HG03045 (cell line): ENCODE measurements around the gene HDAC4.

Source experiments
- ATAC-seq: cut with Tn5 transposase; IDR thresholded peaks from one replicate; pipeline ENCODE4 v1.9.1; 2021; ENCODE audit warnings: mild to moderate bottlenecking, moderate library complexity; ENCODE audit not compliant: unreplicated experiment

Gene HDAC4

DNA sequence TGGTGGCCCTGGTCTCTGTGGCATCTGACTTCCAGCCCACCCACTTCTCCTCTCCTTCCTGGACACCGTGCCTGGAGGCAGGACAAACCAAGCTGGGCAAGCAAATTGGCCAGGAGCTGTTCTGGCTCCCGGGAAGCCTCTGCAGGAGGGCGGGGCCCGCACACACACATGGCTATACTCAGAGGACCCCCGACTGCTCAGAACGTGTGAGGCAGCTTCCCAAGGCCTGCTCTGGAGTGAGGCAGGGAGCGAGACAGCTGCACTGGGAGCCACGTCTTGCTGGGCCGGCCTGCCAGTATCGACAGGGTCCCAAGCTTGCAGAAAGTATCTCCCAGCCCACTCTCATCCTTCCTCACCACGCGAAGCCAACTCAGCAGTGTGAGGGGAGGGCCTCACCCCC, 295.6 kb downstream of the HDAC4 start:
- no peak for ATAC-seq

DNA sequence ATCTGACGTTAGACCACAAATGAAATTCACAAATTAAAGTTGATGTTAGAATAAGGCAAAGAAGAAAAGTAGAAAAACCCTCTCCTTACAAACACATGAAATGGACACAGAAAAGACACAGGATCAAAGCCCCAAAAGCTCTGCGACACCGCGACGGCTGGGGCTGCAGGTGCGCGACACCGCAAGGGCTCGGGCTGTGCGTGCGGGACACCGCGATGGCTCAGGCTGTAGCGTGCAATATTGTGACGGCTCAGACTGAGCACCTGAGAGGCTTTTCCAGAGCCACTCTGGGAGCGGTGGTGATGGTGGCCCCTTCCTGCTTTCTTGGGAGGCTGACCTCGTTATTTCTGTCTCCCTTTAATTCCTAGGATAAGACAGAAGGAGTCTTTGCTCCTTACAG, 296.0 kb downstream of the HDAC4 start:
- ATAC-seq: no peak

DNA sequence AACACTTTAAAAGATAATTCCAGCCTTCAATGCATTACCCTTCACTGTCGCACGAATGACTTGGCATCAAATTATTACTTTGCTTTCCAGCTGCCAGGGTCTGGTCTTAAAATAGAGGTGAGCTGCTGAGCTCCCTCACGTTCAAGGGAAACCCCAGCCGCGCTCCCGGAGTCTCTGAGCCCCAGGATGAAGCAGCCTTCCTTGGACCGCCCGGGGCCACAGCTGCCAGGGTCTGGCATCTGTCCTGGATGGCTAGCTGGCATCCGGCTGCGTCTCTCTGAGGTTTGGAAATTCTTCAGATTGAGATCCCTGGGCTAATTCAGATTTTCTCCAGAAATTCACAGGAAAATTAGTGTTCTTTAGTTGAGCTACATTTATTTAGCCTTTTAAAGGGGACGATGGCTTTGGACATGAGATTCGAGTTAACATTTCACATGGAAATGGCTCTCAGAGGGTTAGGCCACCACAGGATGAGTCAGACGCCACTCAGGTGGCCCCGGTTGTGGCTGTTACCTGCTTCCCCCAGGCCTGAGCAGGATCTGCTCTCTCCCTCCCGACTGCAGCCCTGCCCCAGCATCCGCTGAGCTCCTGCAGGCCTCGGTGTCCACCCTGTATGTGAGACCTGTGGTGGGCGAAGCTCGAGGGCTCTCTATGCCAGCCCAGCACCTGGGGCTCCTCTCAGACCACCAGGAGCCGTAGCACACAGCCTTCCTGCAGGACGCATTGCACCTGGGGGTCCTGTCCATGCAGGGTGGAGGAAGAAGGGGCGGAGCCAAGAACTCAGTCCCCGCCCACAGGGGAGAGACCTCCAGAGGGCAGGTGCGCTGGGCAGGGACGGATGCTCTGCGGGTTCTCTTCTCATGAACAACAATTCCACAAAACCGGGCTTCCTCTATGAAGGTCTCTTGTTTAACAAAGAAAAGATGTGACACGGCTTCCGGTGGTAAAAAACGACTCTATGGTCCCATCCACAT, 297.4 kb downstream of the HDAC4 start:
- ATAC-seq: no peak

DNA sequence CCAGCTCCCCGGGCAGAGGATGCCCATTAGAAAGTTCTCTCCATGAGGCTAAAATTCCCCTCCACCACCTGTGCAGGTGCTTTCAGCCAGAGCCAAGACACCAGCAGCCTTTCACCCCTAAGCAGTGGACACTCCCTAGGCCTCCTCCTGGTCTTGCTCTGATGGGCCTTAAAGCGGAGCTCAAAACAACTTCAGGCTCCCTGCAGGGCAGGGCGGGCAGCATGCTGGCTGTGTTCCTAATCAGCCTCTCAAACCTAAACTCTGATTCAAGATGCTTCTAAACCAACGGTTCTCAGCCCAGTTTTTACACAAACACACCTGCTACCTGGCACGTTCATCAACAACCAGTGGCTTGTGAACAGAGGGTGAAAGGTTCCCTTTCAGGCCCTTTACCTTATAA, 298.6 kb downstream of the HDAC4 start:
- ATAC-seq: no peak

DNA sequence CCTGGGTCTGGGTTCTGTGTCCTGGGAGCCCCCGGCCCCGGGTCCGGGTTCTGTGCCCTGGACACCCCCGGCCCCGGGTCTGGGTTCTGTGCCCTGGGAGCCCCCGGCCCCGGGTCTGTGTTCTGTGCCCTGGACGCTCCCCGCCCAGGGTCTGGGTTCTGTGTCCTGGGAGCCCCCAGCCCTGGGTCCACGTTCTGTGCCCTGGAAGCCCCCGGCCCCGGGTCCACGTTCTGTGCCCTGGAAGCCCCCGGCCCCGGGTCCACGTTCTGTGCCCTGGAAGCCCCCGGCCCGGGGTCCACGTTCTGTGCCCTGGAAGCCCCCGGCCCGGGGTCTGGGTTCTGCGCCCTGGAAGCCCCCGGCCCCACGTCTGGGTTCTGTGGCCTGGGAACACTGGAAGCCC, 299.0 kb downstream of the HDAC4 start:
- no peak for ATAC-seq

DNA sequence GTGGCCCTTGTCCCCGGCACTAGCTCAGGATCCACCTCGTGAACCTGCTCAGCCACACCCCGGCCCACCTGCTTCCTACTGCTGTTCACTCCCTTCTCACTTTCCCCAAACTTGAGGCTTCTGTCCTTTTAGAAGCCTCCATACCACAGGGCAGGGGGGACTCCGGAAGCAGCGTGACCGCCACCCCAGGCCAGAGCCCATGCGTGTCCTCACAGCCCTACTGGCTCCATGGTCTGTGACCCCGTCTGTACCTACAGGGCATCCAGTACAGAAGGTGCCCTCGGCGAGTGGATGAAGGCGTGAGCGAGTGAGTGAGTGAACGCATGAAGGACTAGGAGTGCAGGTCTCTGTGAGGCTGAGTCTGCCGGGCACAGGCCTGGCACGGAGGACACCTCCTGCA, 299.7 kb downstream of the HDAC4 start:
- no peak for ATAC-seq

DNA sequence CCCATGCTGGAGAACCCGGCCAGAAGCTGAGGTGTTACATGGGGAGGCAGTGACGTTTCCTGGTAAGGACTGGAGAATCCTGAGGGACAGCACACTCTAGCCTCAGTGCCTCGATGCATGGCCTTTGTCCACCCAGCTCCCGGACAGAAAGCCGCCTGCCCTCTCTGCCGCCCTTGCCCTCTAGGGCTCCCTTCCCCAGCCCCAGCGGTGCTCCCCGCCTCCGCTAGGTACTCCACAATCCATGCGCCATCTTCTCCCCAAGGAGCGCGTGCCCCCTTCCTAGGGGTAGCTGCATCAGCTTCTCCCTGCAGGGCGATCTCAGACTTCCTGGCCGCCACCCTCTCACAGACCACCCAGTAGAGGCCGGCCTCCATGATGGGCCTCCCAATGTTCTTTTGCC, 301.3 kb downstream of the HDAC4 start:
- ATAC-seq: no peak

DNA sequence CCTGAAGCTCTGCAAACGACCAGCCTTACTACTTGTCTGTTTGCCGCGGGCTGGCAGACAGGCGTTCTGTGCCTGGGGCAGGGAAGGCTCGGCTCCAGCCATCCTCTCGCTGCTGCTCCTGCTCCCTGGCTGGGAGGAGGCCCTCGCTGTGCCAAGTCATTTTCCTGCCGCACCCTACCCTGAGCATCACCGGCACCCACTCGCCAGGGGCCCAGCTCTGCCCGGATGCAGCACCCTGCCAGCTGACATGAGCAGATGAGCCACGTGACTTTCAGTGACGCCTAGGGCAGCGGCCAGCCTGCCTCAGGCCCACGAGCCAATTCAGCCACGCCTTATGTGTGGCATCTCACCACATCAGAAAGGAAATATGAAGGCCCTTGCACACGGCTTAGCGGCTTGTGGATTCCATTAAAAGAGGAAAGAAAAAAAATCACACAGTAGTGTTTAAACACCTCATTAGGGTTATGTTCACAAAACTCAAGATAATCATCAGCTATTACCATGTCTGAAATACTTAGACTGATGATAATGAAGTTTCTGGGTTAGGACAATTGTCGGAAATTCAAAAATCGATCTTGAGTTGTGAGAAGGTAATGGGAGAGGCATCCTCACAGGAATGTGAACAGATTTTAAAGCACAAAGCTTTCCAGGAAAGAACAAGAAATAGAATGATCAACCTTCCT, 302.4 kb downstream of the HDAC4 start:
- ATAC-seq: no peak

DNA sequence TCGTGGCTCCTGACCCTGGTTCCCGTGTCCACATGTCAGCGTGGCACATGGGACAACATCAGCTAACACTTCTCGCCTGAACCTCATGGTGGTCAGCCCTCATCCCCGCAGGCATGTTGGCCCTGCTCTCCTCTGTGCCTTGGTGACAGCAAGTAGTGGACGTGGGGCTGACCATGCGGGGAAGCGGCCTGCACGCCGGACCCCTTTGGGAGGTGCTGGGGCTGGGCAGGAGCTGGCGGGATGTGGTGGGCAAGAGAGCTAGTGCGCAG, 303.5 kb downstream of the HDAC4 start:
- ATAC-seq: no peak

DNA sequence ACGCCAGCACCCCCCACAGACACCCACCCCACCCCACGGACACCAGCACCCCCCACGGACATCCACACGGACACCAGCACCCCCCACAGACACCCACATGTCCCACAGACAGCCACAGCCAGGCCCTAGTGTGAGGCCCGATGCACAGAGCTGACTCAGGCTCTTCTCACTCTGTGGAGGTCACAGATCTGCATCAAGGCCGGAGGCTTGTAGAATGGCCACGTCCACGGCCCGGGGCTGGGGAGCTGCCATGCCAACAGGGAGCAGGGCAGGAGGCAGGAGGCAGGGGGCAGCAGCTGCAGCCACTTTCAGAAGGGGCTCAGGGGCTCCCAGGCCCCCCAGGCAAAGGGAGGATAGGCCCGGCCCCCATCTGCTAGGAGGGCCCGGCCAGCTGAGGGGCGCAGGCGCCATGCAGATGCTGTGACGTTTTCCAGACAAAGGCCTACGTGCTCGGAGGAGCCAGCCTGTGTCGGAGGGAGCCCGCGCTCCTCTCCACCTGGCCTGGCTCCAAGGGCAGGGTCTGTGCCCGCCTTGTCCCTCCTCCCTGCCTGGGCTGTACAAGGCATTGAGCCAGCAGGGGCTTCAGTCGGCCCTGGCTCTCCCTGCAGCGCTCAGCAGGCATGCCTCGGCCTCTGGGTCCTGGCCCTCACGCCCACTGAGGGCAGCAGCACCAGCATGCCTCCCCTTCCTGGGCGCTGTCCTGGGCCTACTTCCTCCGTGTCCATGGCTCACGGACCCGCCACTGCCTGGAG, 304.0 kb downstream of the HDAC4 start:
- ATAC-seq: no peak

DNA sequence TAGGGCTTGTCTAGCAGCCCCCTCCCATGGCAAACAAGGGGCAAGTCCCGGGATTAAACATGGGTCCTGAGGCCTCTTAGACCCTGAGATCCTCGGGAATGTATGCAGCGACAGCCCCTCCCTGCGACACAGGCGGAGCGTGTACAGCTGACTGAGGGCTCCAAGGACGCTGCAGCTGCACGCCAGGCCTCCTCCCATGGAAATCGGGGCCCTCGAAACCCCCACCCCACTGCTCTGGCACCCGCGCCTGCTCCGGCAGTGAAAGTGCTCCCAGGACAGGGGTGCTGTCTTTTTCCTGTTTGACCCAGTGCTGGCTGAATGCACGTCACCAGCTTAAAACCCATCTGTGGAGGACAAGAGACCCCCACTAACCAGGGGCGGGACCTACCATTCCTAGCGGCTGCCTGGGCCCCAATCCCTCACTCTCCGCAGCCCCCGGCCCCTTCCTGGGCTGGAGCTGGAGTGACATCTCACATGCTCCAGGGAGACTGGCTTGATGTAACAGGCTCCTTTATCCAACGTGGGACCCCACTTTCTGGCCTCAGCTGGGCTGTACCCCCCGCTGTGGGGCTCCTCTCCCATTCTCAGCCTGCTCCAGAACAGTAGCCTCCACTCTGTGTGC, 305.2 kb downstream of the HDAC4 start:
- ATAC-seq: no peak

DNA sequence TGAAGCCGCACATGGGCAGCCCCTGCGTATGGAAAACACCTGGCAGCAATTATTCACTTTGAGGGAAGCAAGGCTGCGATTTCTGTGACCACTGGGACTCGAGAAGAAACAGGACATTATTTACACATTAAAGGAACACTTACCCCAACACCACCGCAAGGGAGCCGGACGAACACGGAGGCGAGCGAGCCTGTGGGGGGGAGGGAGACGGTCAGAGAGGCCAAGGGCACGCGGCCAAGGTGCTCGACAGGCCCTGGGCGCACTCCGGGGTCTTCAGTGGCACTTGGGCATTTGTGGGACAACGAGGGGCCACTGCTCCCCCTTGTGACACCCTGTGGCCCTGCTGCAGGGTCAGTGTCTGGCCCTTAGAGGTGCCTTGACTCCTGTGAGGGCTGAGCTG, 306.0 kb downstream of the HDAC4 start:
- ATAC-seq: no peak

DNA sequence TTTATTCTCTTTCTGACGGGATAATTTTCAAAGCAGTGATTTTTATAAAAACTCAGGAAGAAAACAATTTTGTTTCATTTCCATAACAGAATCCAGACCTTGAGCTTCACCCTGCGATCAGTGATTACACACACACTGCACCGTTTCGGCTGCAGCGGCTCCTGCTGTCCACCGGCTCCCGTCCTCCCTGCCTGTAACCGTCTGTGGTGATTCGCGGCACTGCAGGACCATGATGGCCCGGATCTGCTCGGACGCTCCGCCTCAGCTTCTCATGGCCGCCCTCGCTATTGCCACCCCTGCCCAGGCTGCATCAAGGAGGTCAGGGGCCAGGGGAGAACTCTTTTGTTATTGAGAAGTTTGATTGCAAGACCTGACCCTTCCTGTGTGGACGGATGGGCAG, 306.9 kb downstream of the HDAC4 start:
- ATAC-seq: no peak

DNA sequence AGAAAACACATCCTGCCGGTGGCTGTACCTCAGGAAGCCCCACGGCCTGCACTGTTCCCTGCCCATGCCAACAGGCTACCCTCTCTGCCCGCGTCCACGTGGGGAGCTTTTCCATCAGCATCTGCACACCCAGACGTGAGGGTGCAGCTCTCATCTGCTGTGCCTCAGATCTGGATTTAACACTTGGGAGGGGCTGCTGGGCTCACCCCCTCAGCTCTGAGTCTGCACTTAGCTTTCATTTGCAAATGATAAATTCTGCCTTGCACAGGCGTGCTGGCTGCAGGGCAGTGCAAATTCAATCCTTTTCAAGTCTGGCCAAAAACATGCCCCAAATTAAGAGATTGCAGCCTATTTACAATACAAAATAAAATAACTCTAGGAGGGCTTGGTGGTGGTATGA, 307.3 kb downstream of the HDAC4 start:
- no peak for ATAC-seq

DNA sequence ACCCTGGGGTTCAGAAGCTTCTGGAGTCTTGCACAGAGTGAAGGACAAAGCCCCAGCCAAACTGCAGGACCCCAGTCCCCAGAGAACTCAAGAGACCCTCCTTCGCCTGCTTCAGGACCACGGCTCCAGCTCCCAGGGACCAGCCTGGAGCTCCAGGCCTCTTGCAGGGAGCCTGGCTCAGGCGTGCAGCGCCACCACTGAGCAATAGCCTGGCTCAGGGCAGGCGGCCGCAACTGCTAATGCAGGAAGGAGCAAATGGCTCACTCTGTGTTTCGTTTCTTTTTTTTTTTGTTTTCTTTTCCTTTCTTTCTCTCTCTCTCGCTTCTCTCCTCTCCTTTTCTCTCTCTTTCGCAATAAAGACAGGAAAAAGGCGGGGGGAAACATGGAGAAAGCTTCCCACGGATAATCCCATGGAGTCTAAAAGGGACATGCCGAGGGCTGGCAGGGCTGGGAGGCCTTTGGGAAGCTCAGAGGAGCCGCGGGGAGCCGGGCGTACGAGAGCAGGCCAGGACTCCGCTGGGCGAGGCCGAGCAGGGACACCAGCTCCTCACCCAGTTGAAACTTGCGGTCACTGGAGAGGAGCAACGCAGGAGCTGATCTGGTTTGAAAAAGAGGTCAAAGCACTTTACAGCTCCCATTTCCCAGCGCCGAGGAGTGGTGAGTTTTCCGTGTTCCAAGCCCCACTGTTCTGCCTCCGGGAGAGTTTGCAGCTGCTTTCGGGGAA, 308.1 kb downstream of the HDAC4 start:
- ATAC-seq: no peak

DNA sequence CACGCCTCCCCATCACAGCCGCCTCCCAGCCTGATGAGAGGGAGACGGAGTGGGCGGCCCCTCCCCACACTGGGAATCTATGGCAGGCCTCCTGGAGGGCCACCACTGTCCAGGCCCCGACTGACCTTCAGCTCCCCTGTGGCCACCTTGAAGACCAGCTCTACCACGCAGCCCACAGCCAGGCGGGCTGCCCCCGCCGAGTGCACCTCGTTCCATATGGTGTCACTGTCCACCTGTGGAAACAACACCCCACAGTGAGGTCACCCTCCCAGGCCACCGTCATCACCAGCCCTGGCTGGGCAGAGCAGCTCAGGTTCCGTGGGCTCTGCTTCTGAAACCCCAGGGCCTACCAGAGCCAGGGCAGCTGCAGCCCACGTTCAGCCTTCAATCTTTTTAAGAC, 310.9 kb downstream of the HDAC4 start:
- no peak for ATAC-seq

DNA sequence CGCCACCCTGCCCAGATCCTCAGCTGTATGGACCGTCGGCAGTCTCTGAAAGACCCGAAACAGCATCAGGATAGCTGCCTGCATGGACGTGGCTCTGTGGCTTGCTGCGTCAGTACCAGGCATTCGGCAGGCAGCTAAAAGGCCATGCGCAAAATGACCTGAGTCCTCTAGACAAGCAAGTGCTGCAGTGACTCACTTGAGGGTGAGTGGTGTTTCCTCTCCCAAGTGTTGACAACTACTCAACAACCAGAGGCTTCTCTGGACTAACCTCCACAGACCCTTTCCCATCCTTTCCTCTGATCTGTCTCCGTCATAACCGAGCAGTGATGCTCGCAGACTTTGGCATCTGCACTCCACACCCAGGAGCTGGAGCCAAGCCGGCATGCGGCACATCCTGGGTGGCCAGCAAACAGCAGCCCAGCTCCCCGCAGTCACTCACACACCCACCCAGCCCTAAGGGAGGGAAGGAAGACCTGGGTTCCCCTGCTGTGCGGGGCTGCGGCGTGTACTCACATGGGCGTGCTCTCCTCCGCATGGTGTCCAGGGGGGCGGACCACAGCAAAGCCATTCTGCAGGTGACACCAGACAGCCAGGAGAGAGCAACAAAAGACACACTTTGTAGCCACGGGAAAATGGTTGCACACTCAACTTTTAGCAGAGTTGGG, 313.6 kb downstream of the HDAC4 start:
- ATAC-seq: no peak

DNA sequence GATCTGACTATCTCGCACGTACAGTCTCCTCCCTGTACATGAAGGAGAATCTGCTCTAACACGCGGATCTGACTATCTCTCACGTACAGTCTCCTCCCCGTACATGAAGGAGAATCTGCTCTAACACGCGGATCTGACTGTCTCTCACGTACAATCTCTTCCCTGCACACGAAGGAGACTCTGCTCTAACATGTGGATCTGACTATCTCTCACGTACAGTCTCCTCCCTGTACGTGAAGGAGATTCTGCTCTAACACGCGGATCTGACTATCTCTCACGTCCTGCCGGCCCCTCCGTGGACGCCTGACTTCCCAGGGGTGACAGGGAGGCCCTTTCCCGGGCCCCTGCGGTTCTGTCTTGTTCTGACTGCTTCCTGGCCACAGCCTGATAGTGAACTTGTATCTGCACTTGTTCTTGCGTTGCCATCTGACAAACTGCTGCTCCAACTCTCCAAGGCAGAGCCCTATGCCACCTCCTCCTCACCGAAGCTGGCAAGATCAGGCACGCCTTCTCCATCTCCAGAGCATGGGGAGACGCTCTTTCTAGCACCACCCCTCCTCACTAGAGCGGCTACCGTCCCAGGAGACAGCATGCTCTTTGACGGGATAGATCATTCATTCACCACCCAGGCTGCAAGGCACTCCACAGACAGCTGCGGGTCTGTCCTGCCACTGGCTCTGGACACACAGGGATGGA, 314.3 kb downstream of the HDAC4 start:
- ATAC-seq: no peak

DNA sequence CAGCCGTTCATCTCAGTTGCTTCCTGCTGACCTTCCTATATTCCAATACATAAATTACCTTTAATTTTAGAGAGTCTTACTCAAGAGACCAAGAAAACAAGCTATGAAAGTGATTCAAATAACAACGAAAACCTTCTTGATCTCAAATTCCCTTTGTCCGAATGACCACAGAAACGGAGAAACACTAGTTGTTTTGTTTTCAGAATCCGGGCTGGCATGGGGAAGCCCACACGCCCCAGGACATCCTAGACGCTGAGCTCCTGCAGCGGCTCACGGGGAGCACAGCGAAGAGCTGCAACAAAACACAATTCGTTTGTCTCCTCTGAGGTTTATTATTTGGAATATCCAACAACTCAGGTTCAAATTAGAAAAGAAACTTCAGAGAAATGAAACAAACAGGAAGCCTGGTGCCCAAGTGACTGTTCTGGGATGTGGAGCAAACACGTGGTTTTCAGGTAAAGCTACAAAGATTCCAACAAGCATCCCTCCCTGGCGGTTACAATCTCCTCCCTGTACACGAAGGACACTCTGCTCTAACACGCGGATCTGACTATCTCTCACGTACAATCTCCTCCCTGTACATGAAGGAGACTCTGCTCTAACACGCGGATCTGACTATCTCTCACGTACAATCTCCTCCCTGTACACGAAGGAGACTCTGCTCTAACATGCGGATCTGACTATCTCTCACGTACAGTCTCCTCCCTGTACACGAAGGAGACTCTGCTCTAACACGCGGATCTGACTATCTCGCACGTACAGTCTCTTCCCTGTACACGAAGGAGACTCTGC, 315.4 kb downstream of the HDAC4 start:
- no peak for ATAC-seq
